SH-SY5Y (cell line): ENCODE results near the gene TTI1.

Experiments used
- GATA2 ChIP-seq: IDR thresholded peaks from 2 replicates; pipeline ENCODE4 v1.6.1; 2011; ENCODE audit warnings: mild to moderate bottlenecking, low read depth, low read length
- GATA3 ChIP-seq: IDR thresholded peaks from 2 replicates; pipeline ENCODE4 v1.6.1; 2011; ENCODE audit warnings: low read depth, mild to moderate bottlenecking, low read length, moderate library complexity

DNA sequence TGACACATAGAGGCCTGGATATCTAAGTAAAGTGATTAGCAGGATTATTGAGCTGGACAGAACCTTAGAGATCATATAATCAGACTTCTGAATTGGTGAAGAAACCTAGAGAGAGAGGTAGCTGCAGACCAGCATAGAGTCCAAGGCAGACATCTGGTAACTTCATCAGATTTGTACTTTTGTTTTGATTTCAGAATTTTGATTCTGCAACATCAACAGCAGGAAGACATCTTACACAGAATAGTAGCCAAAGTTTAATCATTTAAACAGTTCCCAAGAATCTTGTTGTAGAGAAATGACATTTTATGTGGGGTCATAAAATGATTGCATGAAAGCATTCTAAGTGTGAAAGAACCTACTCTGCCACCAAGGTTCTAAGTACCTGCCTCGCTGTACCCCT is 39.6 kb upstream of the TTI1 start:
- no peak for TF ChIP-seq GATA2
- TF ChIP-seq GATA3, result no peak
